ENCODE data around the gene CLEC2B.

Gene CLEC2B

GRCh38 chr12:9806714-9807113 lies 62.4 kb downstream of the CLEC2B start:
- peak in 1 of 3 donors; percentile 17 for DNase-seq

GRCh38 chr12:9805883-9806282 lies 63.3 kb downstream of the CLEC2B start:
- peak in 1 of 3 donors; percentile 13 for DNase-seq

Data from suppressor macrophage treated with lipopolysaccharide for 1 hour (primary cell).